Activated CD8-positive, alpha-beta T cell treated with anti-CD3 and anti-CD28 coated beads for 36 hours (primary cell): ENCODE data around the gene ARHGAP25. TPM values are rescaled to one million over a fixed set of nuclear protein-coding genes. Genes with fewer than 3 reads are reported as not detected.
A peak's percentile ranks its signal among the peaks of the same experiment; 100 is the strongest.

Experiments
- ATAC-seq: fragments of 200-7000 bp; cut with Tn5 transposase; one replicate; pipeline ENCODE4 v1.10.0; 2021; ENCODE audit warnings: mild to moderate bottlenecking, moderate library complexity
- CTCF ChIA-PET: fragments of 350-600 bp; sonication (Branson Sonifier 250); formaldehyde crosslinking; loops from one replicate; lab custom pipeline; 2021; ENCODE audit warnings: antibody characterized with exemption; lab: Charles Lee
- POLR2A ChIA-PET: fragments of 350-600 bp; sonication (Branson Sonifier 250); formaldehyde crosslinking; loops from one replicate; lab custom pipeline; 2021; ENCODE audit warnings: antibody characterized with exemption; lab: Charles Lee
- DNase-seq: peaks from one replicate; pipeline ENCODE4 v3.0.0-alpha.2; 2020
- H3K27ac Mint-ChIP-seq: one replicate; pipeline ENCODE4 v1.8.0; 2021; ENCODE audit warnings: mild to moderate bottlenecking, mixed read lengths
- H3K27me3 Mint-ChIP-seq: one replicate; pipeline ENCODE4 v1.8.0; 2021; ENCODE audit warnings: mixed read lengths
- H3K36me3 Mint-ChIP-seq: one replicate; pipeline ENCODE4 v1.8.0; 2021; ENCODE audit warnings: low read depth, mixed read lengths
- H3K4me1 Mint-ChIP-seq: one replicate; pipeline ENCODE4 v1.8.0; 2021; ENCODE audit warnings: low read depth, mixed read lengths
- H3K4me3 Mint-ChIP-seq: one replicate; pipeline ENCODE4 v1.8.0; 2021; ENCODE audit warnings: mild to moderate bottlenecking, moderate library complexity, mixed read lengths
- H3K9me3 Mint-ChIP-seq: one replicate; pipeline ENCODE4 v1.8.0; 2021; ENCODE audit warnings: mixed read lengths
- CTCF ChIP-seq: fragments of 200-600 bp; IDR thresholded peaks from one replicate; pipeline ENCODE4 v1.8.0; 2022; ENCODE audit warnings: antibody characterized with exemption, mild to moderate bottlenecking
- intact Hi-C: fragments of 100-400 bp; cut with micrococcal nuclease; formaldehyde crosslinking; loops from one replicate; pipeline ENCODE4 v1.10.0; 2022
- total RNA-seq, 2 experiments: library from RNA; stranded (reverse); gene quantifications; one replicate each; pipeline ENCODE4 v1.2.3, GENCODE V29; 2021

ARHGAP25 gene
- total RNA-seq, 2 experiments from 2014 or later: 59.3 to 61.5 TPM

GRCh38 chr2:68809324-68810240 is 75.0 kb downstream of the ARHGAP25 start:
- no peak overlapping the region for H3K4me3 Mint-ChIP-seq
- H3K27me3 Mint-ChIP-seq: no peaks in the 10 kb centered on the region

GRCh38 chr2:68811364-68811763 is 76.8 kb downstream of the ARHGAP25 start:
- ChIA-PET POLR2A (no interaction called here), CTCF (interaction anchor here (1.2 to 2.2 kb wide), 3 partner anchors 12 to 132 kb away, joined by 3 to 10 read pairs (median 6); no protein-coding TSS in a partner anchor)
- intact Hi-C loops: no loop called here
- DNase-seq (no peak), ATAC-seq (no peak)
- peaks cover 34% of the 10 kb centered on the region for H3K4me1 Mint-ChIP-seq
- no peaks in the 10 kb centered on the region for H3K9me3 Mint-ChIP-seq
- H3K4me3 Mint-ChIP-seq: no peak overlapping the region
- peaks cover 66% of the 10 kb centered on the region for H3K36me3 Mint-ChIP-seq
- peak overlapping the region; percentile 77 for H3K27ac Mint-ChIP-seq
- TF ChIP-seq CTCF: no peak
- H3K27me3 Mint-ChIP-seq: no peaks in the 10 kb centered on the region

More at GRCh38 chr2:68809324-68810240, 75.0 kb downstream of the ARHGAP25 start:
- DNase-seq (no peak), ATAC-seq (peak; percentile 25)
- H3K36me3 Mint-ChIP-seq: peaks cover 64% of the 10 kb centered on the region
- peak overlapping the region; percentile 69 for H3K27ac Mint-ChIP-seq
- ChIA-PET CTCF (interaction anchor here (1.0 to 2.2 kb wide), 2 partner anchors 58 to 116 kb away, joined by 3 to 10 read pairs; no protein-coding TSS in a partner anchor), POLR2A (interaction anchor here (0.5 kb wide), 1 partner anchor 101 kb away, joined by 3 read pairs; no protein-coding TSS in a partner anchor)
- intact Hi-C loops: no loop called here
- TF ChIP-seq CTCF: no peak
- H3K9me3 Mint-ChIP-seq: no peaks in the 10 kb centered on the region
- peaks cover 34% of the 10 kb centered on the region for H3K4me1 Mint-ChIP-seq

- ChIA-PET POLR2A (interaction anchor here (0.6 kb wide), 1 partner anchor 24 kb away, joined by 3 read pairs; no protein-coding TSS in a partner anchor), CTCF (interaction anchor here (1.2 to 1.5 kb wide), 2 partner anchors 11 to 132 kb away, joined by 3 to 6 read pairs; no protein-coding TSS in a partner anchor)
- TF ChIP-seq CTCF: no peak
- Mint-ChIP-seq H3K27ac (peak overlapping the region; percentile 77), H3K4me3 (no peak overlapping the region), H3K36me3 (peaks cover 67% of the 10 kb centered on the region), H3K27me3 (no peaks in the 10 kb centered on the region), H3K4me1 (peaks cover 30% of the 10 kb centered on the region), H3K9me3 (no peaks in the 10 kb centered on the region)
- ATAC-seq: no peak
- no peak for DNase-seq
- intact Hi-C loops: no loop called here
Observed at GRCh38 chr2:68812251-68812650, 77.6 kb downstream of the ARHGAP25 start.

- CTCF ChIA-PET: no interaction called here
- H3K4me3 Mint-ChIP-seq: no peak overlapping the region
- H3K27ac Mint-ChIP-seq: peak overlapping the region; percentile 22
- H3K4me1 Mint-ChIP-seq: peaks cover 20% of the 10 kb centered on the region
- no peak for DNase-seq
- H3K27me3 Mint-ChIP-seq: no peaks in the 10 kb centered on the region
- H3K9me3 Mint-ChIP-seq: no peaks in the 10 kb centered on the region
- POLR2A ChIA-PET: interaction anchor here (0.9 kb wide), 1 partner anchor 12 kb away, joined by 3 read pairs; no protein-coding TSS in a partner anchor
- H3K36me3 Mint-ChIP-seq: peaks cover 64% of the 10 kb centered on the region
- no peak for TF ChIP-seq CTCF
- intact Hi-C loops: no loop called here
- no peak for ATAC-seq
Observed at GRCh38 chr2:68813596-68813995, 79.0 kb downstream of the ARHGAP25 start.
